ENCODE results near the gene ACTMAP. TPM values are rescaled to one million over a fixed set of nuclear protein-coding genes. Genes with fewer than 3 reads are reported as not detected.
A peak's percentile ranks its signal among the peaks of the same experiment; 100 is the strongest.

The ACTMAP gene
- total RNA-seq, 1 donor from 2014 or later = 9.6 TPM

- peak within 1 kb of the TSS; percentile 68 for H3K27ac ChIP-seq (ENCODE audit: low read depth, low read length)
- peak within 1 kb of the TSS; percentile 87 for H2AFZ ChIP-seq (ENCODE audit: low read depth, low read length)
- H3K9me3 ChIP-seq (ENCODE audit: insufficient read depth, low read depth, low read length) = no peaks in the 10 kb centered on the region
- peak within 1 kb of the TSS; percentile 95 for H3K27ac Mint-ChIP-seq (ENCODE audit: unreplicated experiment)
- no peak for TF ChIP-seq CTCF (IDR thresholded peaks at IDR 0.05; ENCODE audit: insufficient read depth, low read depth, low read length)
- no peak for TF ChIP-seq EZH2 (IDR thresholded peaks at IDR 0.05; ENCODE audit: insufficient read depth, low read length)
- H4K20me1 ChIP-seq (ENCODE audit: insufficient read depth, low read length) = peaks cover 43% of the 10 kb centered on the region
- no peaks in the 10 kb centered on the region for H3K27me3 ChIP-seq (ENCODE audit: insufficient read depth, low read length)
- peak within 1 kb of the TSS; percentile 97 for H3K4me2 ChIP-seq (ENCODE audit: low read length)
- H3K36me3 Mint-ChIP-seq (ENCODE audit: low read depth, unreplicated experiment) = peaks cover 2% of the 10 kb centered on the region
- H3K9ac ChIP-seq (ENCODE audit: low read length) = peak within 1 kb of the TSS; percentile 94
- H3K4me3 Mint-ChIP-seq (ENCODE audit: unreplicated experiment) = peak within 1 kb of the TSS; percentile 96
- H3K79me2 ChIP-seq (ENCODE audit: insufficient read depth, low read length) = peaks cover 46% of the 10 kb centered on the region
- H3K4me3 ChIP-seq (ENCODE audit: insufficient read depth, low read depth, low read length) = peak within 1 kb of the TSS; percentile 73
- no peaks in the 10 kb centered on the region for H3K36me3 ChIP-seq (ENCODE audit: insufficient read depth, low read length)
- H3K4me1 ChIP-seq (ENCODE audit: insufficient read depth, low read length) = peaks cover 31% of the 10 kb centered on the region
- FAIRE-seq (no peak), DNase-seq (ENCODE audit: low read depth) (peak; percentile 99)
- peaks cover 28% of the 10 kb centered on the region for H3K4me1 Mint-ChIP-seq (ENCODE audit: low read depth, unreplicated experiment)
- H3K27me3 Mint-ChIP-seq (ENCODE audit: low read depth, unreplicated experiment) = no peaks in the 10 kb centered on the region
- no peaks in the 10 kb centered on the region for H3K9me3 Mint-ChIP-seq (ENCODE audit: unreplicated experiment)
These were observed 48.6 kb upstream of the ACTMAP start, which contains the start of gene EGLN2 for GRCh38 chr19:40798683-40799557. Gene EGLN2, plus strand, starts transcription at chr19:40799191. Its CDS starts 1,382 bp downstream, at chr19:40800573.

DNA sequence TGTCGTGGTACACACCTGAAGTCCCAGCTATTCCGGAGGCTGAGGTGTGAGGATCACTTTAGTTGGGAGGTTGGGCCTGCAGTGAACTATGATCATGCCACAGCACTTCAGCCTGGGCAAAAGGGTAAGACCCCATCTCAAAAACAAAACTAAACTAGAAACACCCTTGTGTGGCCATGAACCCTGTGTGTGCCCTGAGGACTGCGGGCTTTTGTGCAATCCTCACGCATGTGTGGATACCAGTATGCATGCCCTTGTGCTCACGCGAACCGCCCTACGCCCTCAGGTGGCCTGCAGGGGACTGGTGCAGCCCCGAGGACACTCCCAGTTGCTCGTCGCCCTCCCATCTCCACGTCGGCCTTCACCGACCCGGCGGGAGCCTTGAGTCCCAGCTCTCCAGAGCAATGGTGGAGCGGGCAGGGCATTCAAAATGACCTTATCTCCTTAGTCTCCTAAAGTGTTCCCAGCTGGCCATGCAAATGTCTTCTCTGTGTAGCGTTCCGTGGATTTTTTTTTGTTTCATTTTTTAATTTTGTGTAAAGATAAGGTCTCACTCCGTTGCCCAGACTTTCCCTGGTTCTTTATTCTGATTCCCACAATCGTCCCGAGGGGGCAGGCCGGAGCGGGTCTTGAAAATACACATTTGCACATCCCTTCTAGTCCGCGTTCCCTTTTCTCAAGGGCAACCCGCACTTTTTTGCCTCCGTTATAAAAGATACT is 47.8 kb upstream of the ACTMAP start:
- Mint-ChIP-seq H3K27ac (ENCODE audit: unreplicated experiment) (peak overlapping the region; percentile 95), H3K36me3 (ENCODE audit: low read depth, unreplicated experiment) (no peaks in the 10 kb centered on the region)

More for the DNA sequence above, 47.8 kb upstream of the ACTMAP start:
- DNase-seq (ENCODE audit: low read depth) (peak; percentile 32), FAIRE-seq (no peak)
- H3K4me3 ChIP-seq (ENCODE audit: insufficient read depth, low read depth, low read length) = peak overlapping the region; percentile 70
- TF ChIP-seq CTCF (IDR thresholded peaks at IDR 0.05; ENCODE audit: insufficient read depth, low read depth, low read length) (peak; percentile 31), EZH2 (IDR thresholded peaks at IDR 0.05; ENCODE audit: insufficient read depth, low read length) (no peak)
- peak overlapping the region; percentile 67 for H3K27ac ChIP-seq (ENCODE audit: low read depth, low read length)
- no peaks in the 10 kb centered on the region for H3K27me3 Mint-ChIP-seq (ENCODE audit: low read depth, unreplicated experiment)
- peaks cover 35% of the 10 kb centered on the region for H4K20me1 ChIP-seq (ENCODE audit: insufficient read depth, low read length)
- H3K27me3 ChIP-seq (ENCODE audit: insufficient read depth, low read length) = no peaks in the 10 kb centered on the region
- peaks cover 31% of the 10 kb centered on the region for H3K4me1 ChIP-seq (ENCODE audit: insufficient read depth, low read length)
- H3K4me1 Mint-ChIP-seq (ENCODE audit: low read depth, unreplicated experiment) = peaks cover 22% of the 10 kb centered on the region
- no peaks in the 10 kb centered on the region for H3K36me3 ChIP-seq (ENCODE audit: insufficient read depth, low read length)
- peak overlapping the region; percentile 89 for H3K4me3 Mint-ChIP-seq (ENCODE audit: unreplicated experiment)
- H3K9ac ChIP-seq (ENCODE audit: low read length) = peak overlapping the region; percentile 73
- H2AFZ ChIP-seq (ENCODE audit: low read depth, low read length) = peak overlapping the region; percentile 87
- peaks cover 38% of the 10 kb centered on the region for H3K79me2 ChIP-seq (ENCODE audit: insufficient read depth, low read length)
- H3K9me3 ChIP-seq (ENCODE audit: insufficient read depth, low read depth, low read length) = no peaks in the 10 kb centered on the region
- no peaks in the 10 kb centered on the region for H3K9me3 Mint-ChIP-seq (ENCODE audit: unreplicated experiment)
- peak overlapping the region; percentile 83 for H3K4me2 ChIP-seq (ENCODE audit: low read length)

Measured in astrocyte (in vitro differentiated cells and primary cell).